SK-N-SH treated with all-trans-retinoic acid at 6 μM for 48 hours (cell line): ENCODE measurements around the gene RABGAP1L.
"Not testable (repeated sequence)": the region's sequence is repeated elsewhere in the genome, so short reads cannot be mapped to it uniquely, and the experiment has no call there.

Experiments
- ATAC-seq: fragments of 200-7000 bp; cut with Tn5 transposase; 3 replicates; pipeline ENCODE4 v1.9.1; 2020; ENCODE audit warnings: mild to moderate bottlenecking, moderate library complexity
- CREB5 ChIP-seq: fragments of 250-450 bp; sonication (Bioruptor Pico); IDR thresholded peaks from 2 replicates; pipeline ENCODE4 v1.5.1; 2020; ENCODE audit warnings: low read depth, mild to moderate bottlenecking, moderate library complexity
- ESRRG ChIP-seq: fragments of 250-450 bp; sonication (Bioruptor Pico); IDR thresholded peaks from 2 replicates; pipeline ENCODE4 v1.6.1; 2021; ENCODE audit warnings: mild to moderate bottlenecking
- GLIS3 ChIP-seq: fragments of 250-450 bp; sonication (Bioruptor Pico); IDR thresholded peaks from 2 replicates; pipeline ENCODE4 v1.5.0; 2020; ENCODE audit warnings: mild to moderate bottlenecking, moderate library complexity
- ISL1 ChIP-seq: fragments of 250-450 bp; sonication (Bioruptor Pico); IDR thresholded peaks from 2 replicates; pipeline ENCODE4 v2.1.2; 2022; ENCODE audit warnings: mild to moderate bottlenecking, moderate library complexity
- OSR1 ChIP-seq: fragments of 250-450 bp; sonication (Bioruptor Pico); IDR thresholded peaks from 2 replicates; pipeline ENCODE4 v1.8.0; 2022; ENCODE audit warnings: moderate library complexity, mild to moderate bottlenecking, inconsistent platforms
- POU6F1 ChIP-seq: fragments of 250-450 bp; sonication (Bioruptor Pico); IDR thresholded peaks from 2 replicates; pipeline ENCODE4 v1.8.0; 2021; ENCODE audit warnings: low read depth, mild to moderate bottlenecking, moderate library complexity, borderline replicate concordance
- SNAI2 ChIP-seq: fragments of 250-450 bp; sonication (Bioruptor Pico); IDR thresholded peaks from 2 replicates; pipeline ENCODE4 v1.5.0; 2020; ENCODE audit warnings: mild to moderate bottlenecking, moderate library complexity
- TCF4 ChIP-seq: fragments of 250-450 bp; sonication (Bioruptor Pico); IDR thresholded peaks from 2 replicates; pipeline ENCODE4 v1.8.0; 2021; ENCODE audit warnings: mild to moderate bottlenecking, moderate library complexity, borderline replicate concordance
- TOX ChIP-seq: fragments of 250-450 bp; sonication (Bioruptor Pico); IDR thresholded peaks from 2 replicates; pipeline ENCODE4 v1.8.0; 2021; ENCODE audit warnings: mild to moderate bottlenecking, moderate library complexity, borderline replicate concordance
- ZC3H10 ChIP-seq: fragments of 250-450 bp; sonication (Bioruptor Pico); IDR thresholded peaks from 2 replicates; pipeline ENCODE4 v1.5.1; 2021; ENCODE audit warnings: mild to moderate bottlenecking, moderate library complexity
- ZNF565 ChIP-seq: fragments of 450-650 bp; formaldehyde crosslinking; conservative IDR thresholded peaks from 2 replicates; pipeline ENCODE4 v1.5.0; 2020; ENCODE audit warnings: low read depth, mild to moderate bottlenecking, moderate library complexity
- ZNF70 ChIP-seq: fragments of 450-650 bp; formaldehyde crosslinking; IDR thresholded peaks from 2 replicates; pipeline ENCODE4 v1.5.0; 2020; ENCODE audit warnings: mild to moderate bottlenecking, moderate library complexity
- ZNF8 ChIP-seq: fragments of 450-650 bp; formaldehyde crosslinking; IDR thresholded peaks from 2 replicates; pipeline ENCODE4 v1.5.0; 2020; ENCODE audit warnings: mild to moderate bottlenecking, moderate library complexity
- TF ChIP-seq, protein P1 (sequence below): fragments of 250-450 bp; sonication (Bioruptor Pico); IDR thresholded peaks from 2 replicates; pipeline ENCODE4 v1.5.0; 2020; ENCODE audit warnings: mild to moderate bottlenecking, moderate library complexity

The RABGAP1L gene

GRCh38 chr1:174407665-174408064, 248.3 kb downstream of the RABGAP1L start:
- ATAC-seq: peak; percentile 56
- TF ChIP-seq GLIS3 (no peak), POU6F1 (no peak), SNAI2 (no peak), ZNF565 (CRISPR knock-in tag) (no peak), ZNF70 (CRISPR knock-in tag) (no peak), TCF4 (CRISPR knock-in tag) (no peak)
- TF ChIP-seq, protein P1, sequence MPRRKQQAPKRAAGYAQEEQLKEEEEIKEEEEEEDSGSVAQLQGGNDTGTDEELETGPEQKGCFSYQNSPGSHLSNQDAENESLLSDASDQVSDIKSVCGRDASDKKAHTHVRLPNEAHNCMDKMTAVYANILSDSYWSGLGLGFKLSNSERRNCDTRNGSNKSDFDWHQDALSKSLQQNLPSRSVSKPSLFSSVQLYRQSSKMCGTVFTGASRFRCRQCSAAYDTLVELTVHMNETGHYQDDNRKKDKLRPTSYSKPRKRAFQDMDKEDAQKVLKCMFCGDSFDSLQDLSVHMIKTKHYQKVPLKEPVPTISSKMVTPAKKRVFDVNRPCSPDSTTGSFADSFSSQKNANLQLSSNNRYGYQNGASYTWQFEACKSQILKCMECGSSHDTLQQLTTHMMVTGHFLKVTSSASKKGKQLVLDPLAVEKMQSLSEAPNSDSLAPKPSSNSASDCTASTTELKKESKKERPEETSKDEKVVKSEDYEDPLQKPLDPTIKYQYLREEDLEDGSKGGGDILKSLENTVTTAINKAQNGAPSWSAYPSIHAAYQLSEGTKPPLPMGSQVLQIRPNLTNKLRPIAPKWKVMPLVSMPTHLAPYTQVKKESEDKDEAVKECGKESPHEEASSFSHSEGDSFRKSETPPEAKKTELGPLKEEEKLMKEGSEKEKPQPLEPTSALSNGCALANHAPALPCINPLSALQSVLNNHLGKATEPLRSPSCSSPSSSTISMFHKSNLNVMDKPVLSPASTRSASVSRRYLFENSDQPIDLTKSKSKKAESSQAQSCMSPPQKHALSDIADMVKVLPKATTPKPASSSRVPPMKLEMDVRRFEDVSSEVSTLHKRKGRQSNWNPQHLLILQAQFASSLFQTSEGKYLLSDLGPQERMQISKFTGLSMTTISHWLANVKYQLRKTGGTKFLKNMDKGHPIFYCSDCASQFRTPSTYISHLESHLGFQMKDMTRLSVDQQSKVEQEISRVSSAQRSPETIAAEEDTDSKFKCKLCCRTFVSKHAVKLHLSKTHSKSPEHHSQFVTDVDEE (CRISPR knock-in tag): no peak

DNA sequence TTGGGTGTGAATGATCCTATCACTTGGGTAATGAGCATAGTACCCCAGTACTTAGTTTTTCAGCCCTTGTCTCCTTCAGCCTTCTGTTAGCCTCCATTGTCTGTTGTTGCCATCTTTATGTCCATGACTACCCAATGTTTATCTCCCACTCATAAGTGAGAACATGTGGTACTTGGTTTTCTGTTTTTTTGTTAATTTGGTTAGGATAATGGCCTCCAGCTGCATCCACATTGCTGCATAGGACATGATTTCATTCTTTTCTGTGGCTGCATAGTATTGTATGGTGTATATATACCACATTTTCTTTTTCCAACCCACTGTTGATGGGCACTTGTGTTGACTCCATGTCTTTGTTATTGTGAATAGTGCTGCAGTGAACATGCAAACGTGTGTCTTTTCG, 248.8 kb downstream of the RABGAP1L start:
- TF ChIP-seq ZNF70 (CRISPR knock-in tag): no peak; the same call in 1 of the 2 replicates
- peak; percentile 98 for TF ChIP-seq TCF4 (CRISPR knock-in tag)
- no peak for TF ChIP-seq ESRRG (CRISPR knock-in tag)
- TF ChIP-seq ZNF8 (CRISPR knock-in tag): peak; percentile 94
- TF ChIP-seq, all 23 proteins: peak for 2
- peak; percentile 74 for ATAC-seq

- not testable (repeated sequence) for ATAC-seq
Measured at GRCh38 chr1:174409801-174410200, 250.5 kb downstream of the RABGAP1L start.

DNA sequence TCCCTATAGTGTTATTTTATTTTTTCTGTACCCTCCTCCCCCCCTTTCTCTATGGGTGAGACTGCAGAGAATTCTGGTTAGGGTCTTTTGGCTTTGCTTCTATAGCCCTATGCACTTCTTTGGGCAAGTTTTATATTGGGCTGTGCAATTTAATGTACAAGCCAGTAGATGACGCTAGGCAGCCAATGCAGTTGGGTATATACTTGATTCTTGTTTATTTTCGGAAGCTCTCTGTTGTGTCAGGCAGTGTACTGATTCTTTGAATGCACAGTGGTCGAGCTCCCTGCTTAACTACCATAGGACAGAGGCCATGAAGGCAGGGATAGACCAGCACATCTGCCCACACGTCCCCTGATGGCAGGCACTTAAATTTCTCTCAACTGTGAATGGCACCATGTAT, 254.3 kb downstream of the RABGAP1L start:
- 0 out of 3 replicates have a peak, but pooled peaks have one; percentile 24 for ATAC-seq
- TF ChIP-seq TCF4 (CRISPR knock-in tag) (no peak), ZC3H10 (CRISPR knock-in tag) (no peak), ZNF565 (CRISPR knock-in tag) (no peak)
- TF ChIP-seq, protein P1 (CRISPR knock-in tag): no peak

GRCh38 chr1:174414203-174414602, 254.9 kb downstream of the RABGAP1L start:
- no peak for ATAC-seq
- no peak for TF ChIP-seq CREB5
- TF ChIP-seq, protein P1 (CRISPR knock-in tag): no peak
- no peak for TF ChIP-seq ISL1
- TF ChIP-seq TOX (CRISPR knock-in tag): no peak; the same call in 1 of the 2 replicates
- TF ChIP-seq OSR1 (CRISPR knock-in tag): no peak
- no peak for TF ChIP-seq SNAI2
- TF ChIP-seq ZNF565 (CRISPR knock-in tag): no peak
- TF ChIP-seq ESRRG (CRISPR knock-in tag): no peak
- no peak for TF ChIP-seq ZC3H10 (CRISPR knock-in tag)
- TF ChIP-seq POU6F1: no peak
